Measurements from ENCODE around the gene HEXA.
A peak's percentile ranks its signal among the peaks of the same experiment; 100 is the strongest.

DNA sequence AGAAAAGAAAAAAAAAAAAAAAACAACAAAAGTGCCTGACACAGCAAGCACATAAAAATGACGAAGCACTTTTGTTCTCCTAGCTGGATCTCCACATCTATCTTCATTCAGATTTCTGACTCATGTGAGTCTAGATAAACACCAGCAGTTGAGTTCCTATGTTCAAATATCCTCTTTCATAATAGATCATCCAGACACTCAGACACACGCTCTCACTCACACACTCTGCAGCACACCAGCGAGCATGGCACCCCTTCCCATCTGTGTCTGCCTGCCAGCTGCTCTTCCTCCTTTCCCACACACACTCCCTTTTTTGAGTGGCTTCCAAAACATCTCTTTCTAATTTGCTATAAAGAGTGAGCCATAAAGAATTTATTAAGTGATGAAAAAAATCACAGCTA is 36.0 kb downstream of the HEXA start:
- TF ChIP-seq ZFP3 (CRISPR knock-in tag; IDR thresholded peaks at IDR 0.05): no peak
- TF ChIP-seq RARB (CRISPR knock-in tag; IDR thresholded peaks at IDR 0.05): no peak
- TF ChIP-seq, protein P1, sequence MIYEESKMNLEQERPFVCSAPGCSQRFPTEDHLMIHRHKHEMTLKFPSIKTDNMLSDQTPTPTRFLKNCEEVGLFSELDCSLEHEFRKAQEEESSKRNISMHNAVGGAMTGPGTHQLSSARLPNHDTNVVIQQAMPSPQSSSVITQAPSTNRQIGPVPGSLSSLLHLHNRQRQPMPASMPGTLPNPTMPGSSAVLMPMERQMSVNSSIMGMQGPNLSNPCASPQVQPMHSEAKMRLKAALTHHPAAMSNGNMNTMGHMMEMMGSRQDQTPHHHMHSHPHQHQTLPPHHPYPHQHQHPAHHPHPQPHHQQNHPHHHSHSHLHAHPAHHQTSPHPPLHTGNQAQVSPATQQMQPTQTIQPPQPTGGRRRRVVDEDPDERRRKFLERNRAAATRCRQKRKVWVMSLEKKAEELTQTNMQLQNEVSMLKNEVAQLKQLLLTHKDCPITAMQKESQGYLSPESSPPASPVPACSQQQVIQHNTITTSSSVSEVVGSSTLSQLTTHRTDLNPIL (CRISPR knock-in tag; IDR thresholded peaks at IDR 0.05; ENCODE audit: low read depth): no peak
- TF ChIP-seq, protein P2, sequence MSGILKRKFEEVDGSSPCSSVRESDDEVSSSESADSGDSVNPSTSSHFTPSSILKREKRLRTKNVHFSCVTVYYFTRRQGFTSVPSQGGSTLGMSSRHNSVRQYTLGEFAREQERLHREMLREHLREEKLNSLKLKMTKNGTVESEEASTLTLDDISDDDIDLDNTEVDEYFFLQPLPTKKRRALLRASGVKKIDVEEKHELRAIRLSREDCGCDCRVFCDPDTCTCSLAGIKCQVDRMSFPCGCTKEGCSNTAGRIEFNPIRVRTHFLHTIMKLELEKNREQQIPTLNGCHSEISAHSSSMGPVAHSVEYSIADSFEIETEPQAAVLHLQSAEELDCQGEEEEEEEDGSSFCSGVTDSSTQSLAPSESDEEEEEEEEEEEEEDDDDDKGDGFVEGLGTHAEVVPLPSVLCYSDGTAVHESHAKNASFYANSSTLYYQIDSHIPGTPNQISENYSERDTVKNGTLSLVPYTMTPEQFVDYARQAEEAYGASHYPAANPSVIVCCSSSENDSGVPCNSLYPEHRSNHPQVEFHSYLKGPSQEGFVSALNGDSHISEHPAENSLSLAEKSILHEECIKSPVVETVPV (CRISPR knock-in tag; IDR thresholded peaks at IDR 0.05): no peak
- no peak for TF ChIP-seq BACH2 (CRISPR knock-in tag; IDR thresholded peaks at IDR 0.05; ENCODE audit: borderline replicate concordance)
- no peak for TF ChIP-seq ARNTL (CRISPR knock-in tag; IDR thresholded peaks at IDR 0.05; ENCODE audit: borderline replicate concordance, low read depth)
- TF ChIP-seq TCF4 (CRISPR knock-in tag; IDR thresholded peaks at IDR 0.05; ENCODE audit: borderline replicate concordance): peak; percentile 51; the same call in 1 of the 2 replicates
- TF ChIP-seq ZNF8 (CRISPR knock-in tag; IDR thresholded peaks at IDR 0.05): no peak
- peak; percentile 59 for TF ChIP-seq ISL1 (CRISPR knock-in tag; IDR thresholded peaks at IDR 0.05)
- TF ChIP-seq TOX (CRISPR knock-in tag; IDR thresholded peaks at IDR 0.05; ENCODE audit: borderline replicate concordance): no peak
- TF ChIP-seq PPARA (CRISPR knock-in tag; IDR thresholded peaks at IDR 0.05; ENCODE audit: borderline replicate concordance): no peak
- TF ChIP-seq, protein P3, sequence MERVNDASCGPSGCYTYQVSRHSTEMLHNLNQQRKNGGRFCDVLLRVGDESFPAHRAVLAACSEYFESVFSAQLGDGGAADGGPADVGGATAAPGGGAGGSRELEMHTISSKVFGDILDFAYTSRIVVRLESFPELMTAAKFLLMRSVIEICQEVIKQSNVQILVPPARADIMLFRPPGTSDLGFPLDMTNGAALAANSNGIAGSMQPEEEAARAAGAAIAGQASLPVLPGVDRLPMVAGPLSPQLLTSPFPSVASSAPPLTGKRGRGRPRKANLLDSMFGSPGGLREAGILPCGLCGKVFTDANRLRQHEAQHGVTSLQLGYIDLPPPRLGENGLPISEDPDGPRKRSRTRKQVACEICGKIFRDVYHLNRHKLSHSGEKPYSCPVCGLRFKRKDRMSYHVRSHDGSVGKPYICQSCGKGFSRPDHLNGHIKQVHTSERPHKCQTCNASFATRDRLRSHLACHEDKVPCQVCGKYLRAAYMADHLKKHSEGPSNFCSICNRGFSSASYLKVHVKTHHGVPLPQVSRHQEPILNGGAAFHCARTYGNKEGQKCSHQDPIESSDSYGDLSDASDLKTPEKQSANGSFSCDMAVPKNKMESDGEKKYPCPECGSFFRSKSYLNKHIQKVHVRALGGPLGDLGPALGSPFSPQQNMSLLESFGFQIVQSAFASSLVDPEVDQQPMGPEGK (CRISPR knock-in tag; IDR thresholded peaks at IDR 0.05; ENCODE audit: borderline replicate concordance): no peak
- TF ChIP-seq ESRRG (CRISPR knock-in tag; IDR thresholded peaks at IDR 0.05): no peak
